HepG2 (cell line): ENCODE results near the gene KATNA1. TPM values are rescaled to one million over a fixed set of nuclear protein-coding genes. Genes with fewer than 3 reads are reported as not detected.

Source experiments
- ATAC-seq: fragments of 200-7000 bp; cut with Tn5 transposase; 3 replicates; pipeline ENCODE4 v1.9.1; 2020; ENCODE audit warnings: mild to moderate bottlenecking, moderate library complexity
- BruUV-seq: library from RNA; stranded (reverse); fragments of 400-500 nt; replicated peaks from 2 replicates; lab custom pipeline; 2021; lab: Mats Ljungman, UMichigan
- CTCF ChIA-PET: fragments of 300-600 bp; formaldehyde crosslinking; extraction: SDS; loops from one replicate; lab custom pipeline; 2021; ENCODE audit warnings: low total read pairs, inconsistent platforms, low intra/inter-chr PET ratio; lab: Yijun Ruan, JAX
- POLR2A ChIA-PET: fragments of 350-600 bp; sonication (Branson Sonifier 250); formaldehyde crosslinking; loops from one replicate; lab custom pipeline; 2020; ENCODE audit warnings: antibody characterized with exemption, inconsistent platforms; lab: Yijun Ruan, JAX
- DNase-seq: peaks from one replicate; pipeline ENCODE4 v3.0.0-alpha.2; 2015; ENCODE audit warnings: low spot score
- FAIRE-seq: peaks from 3 replicates; lab custom pipeline; 2011; peaks lifted over from hg19 to GRCh38; lab: Jason Lieb, UNC
- H2AFZ ChIP-seq: one replicate; pipeline ENCODE4 v1.6.1; 2011; ENCODE audit warnings: low read length, inconsistent platforms
- H3K27ac ChIP-seq: fragments of 300-600 bp; 3 replicates; pipeline ENCODE4 v1.8.0; 2011; ENCODE audit warnings: mixed run types, mild to moderate bottlenecking, mixed read lengths, low read length, inconsistent platforms; ENCODE audit not compliant: insufficient read depth; ENCODE audit errors: extremely low read length
- H3K27me3 ChIP-seq, 2 experiments: fragments of 200-600 bp in 1 of 2; 2 replicates in 1 of 2; 3 replicates in 1 of 2; pipeline versions ENCODE4 v1.6.0 to v1.8.0; 2011; ENCODE audit warnings: low read length in 2 of 2, mild to moderate bottlenecking in 2 of 2, moderate library complexity in 2 of 2, inconsistent platforms in 1 of 2; ENCODE audit not compliant: insufficient read depth in 2 of 2, control insufficient read depth in 1 of 2
- H3K36me3 ChIP-seq, 2 experiments: fragments of 200-600 bp in 1 of 2; replicated peaks in 1 of 2; 2 replicates in 1 of 2; 3 replicates in 1 of 2; pipeline versions ENCODE4 v1.5.1 to v1.8.0; 2011; ENCODE audit warnings: low read length in 2 of 2, inconsistent platforms in 1 of 2; ENCODE audit not compliant: insufficient read depth in 2 of 2, control insufficient read depth in 1 of 2
- H3K4me1 ChIP-seq: 2 replicates; pipeline ENCODE4 v1.5.1; 2012; ENCODE audit warnings: low read length, inconsistent platforms; ENCODE audit not compliant: insufficient read depth
- H3K4me2 ChIP-seq: 2 replicates; pipeline ENCODE4 v1.6.0; 2011; ENCODE audit warnings: low read depth, low read length, inconsistent platforms
- H3K4me3 ChIP-seq, 3 experiments: fragments of 200-600 bp in 1 of 3; sonication (generic), shearing (Covaris generic) in 1 of 3; replicated peaks in 1 of 3; 2 replicates each; pipeline ENCODE4 v1.5.1; 2011 to 2016; ENCODE audit warnings: low read length in 3 of 3, inconsistent platforms in 2 of 3, low read depth in 2 of 3, mild to moderate bottlenecking in 2 of 3, control low read depth in 1 of 3, mixed read lengths in 1 of 3; ENCODE audit not compliant: insufficient read depth in 1 of 3
- H3K79me2 ChIP-seq: one replicate; pipeline ENCODE4 v1.6.1; 2011; ENCODE audit warnings: low read length, inconsistent platforms; ENCODE audit not compliant: insufficient read depth
- H3K9ac ChIP-seq: 2 replicates; pipeline ENCODE4 v1.6.0; 2011; ENCODE audit warnings: mild to moderate bottlenecking, low read depth, low read length, inconsistent platforms; ENCODE audit not compliant: insufficient read depth
- H3K9me3 ChIP-seq: 2 replicates; pipeline ENCODE4 v1.5.1; 2012; ENCODE audit warnings: mild to moderate bottlenecking, low read length
- H4K20me1 ChIP-seq: 2 replicates; pipeline ENCODE4 v1.6.0; 2011; ENCODE audit warnings: inconsistent platforms, mild to moderate bottlenecking, low read length, moderate library complexity; ENCODE audit not compliant: insufficient read depth
- ASH2L ChIP-seq: fragments of 300-600, 200-600 bp; sonication (generic); IDR thresholded peaks from 2 replicates; pipeline ENCODE4 v1.7.0; 2017; ENCODE audit warnings: low read depth, mild to moderate bottlenecking, moderate library complexity, mixed read lengths, low read length; ENCODE audit not compliant: insufficient read length
- ELF3 ChIP-seq: IDR thresholded peaks from 2 replicates; pipeline ENCODE4 v1.6.1; 2016; ENCODE audit warnings: missing genetic modification reagents, missing compliant biosample characterization
- FOSL2 ChIP-seq: sonication (generic); formaldehyde crosslinking; IDR thresholded peaks from 2 replicates; pipeline ENCODE4 v1.4.0; 2020; ENCODE audit warnings: missing genetic modification reagents
- GABPB1 ChIP-seq: IDR thresholded peaks from 2 replicates; pipeline ENCODE4 v1.6.1; 2016; ENCODE audit warnings: mild to moderate bottlenecking, missing genetic modification reagents, moderate library complexity, missing compliant biosample characterization
- GLI4 ChIP-seq: sonication (generic); formaldehyde crosslinking; IDR thresholded peaks from 2 replicates; pipeline ENCODE4 v1.5.1; 2020; ENCODE audit warnings: missing genetic modification reagents, mild to moderate bottlenecking, moderate library complexity, borderline replicate concordance
- IKZF4 ChIP-seq: sonication (generic); formaldehyde crosslinking; IDR thresholded peaks from 2 replicates; pipeline ENCODE4 v1.5.1; 2020; ENCODE audit warnings: borderline replicate concordance, mild to moderate bottlenecking, low read depth, missing genetic modification reagents; ENCODE audit errors: not compliant biosample characterization
- KLF16 ChIP-seq, 2 experiments: sonication (generic) in 1 of 2; formaldehyde crosslinking in 1 of 2; IDR thresholded peaks; 2 replicates each; pipeline versions ENCODE4 v1.6.1 to v1.8.0; 2016 to 2023; ENCODE audit warnings: missing genetic modification reagents in 2 of 2, missing compliant biosample characterization in 1 of 2
- MLX ChIP-seq: IDR thresholded peaks from 2 replicates; pipeline ENCODE4 v1.6.1; 2016
- SMC3 ChIP-seq: IDR thresholded peaks from 2 replicates; pipeline ENCODE4 v1.6.1; 2011; ENCODE audit warnings: low read length, improper control_type of control experiment
- ZBTB38 ChIP-seq: sonication (generic); formaldehyde crosslinking; IDR thresholded peaks from 2 replicates; pipeline ENCODE4 v1.5.1; 2020; ENCODE audit warnings: mild to moderate bottlenecking, missing genetic modification reagents
- ZNF280D ChIP-seq: sonication (generic); formaldehyde crosslinking; IDR thresholded peaks from 2 replicates; pipeline ENCODE4 v1.5.1; 2020; ENCODE audit warnings: mild to moderate bottlenecking, missing genetic modification reagents
- ZNF317 ChIP-seq: sonication (generic); formaldehyde crosslinking; IDR thresholded peaks from 2 replicates; pipeline ENCODE4 v1.5.0; 2020; ENCODE audit warnings: mild to moderate bottlenecking, missing genetic modification reagents
- ZNF567 ChIP-seq: sonication (generic); formaldehyde crosslinking; IDR thresholded peaks from 2 replicates; pipeline ENCODE4 v1.8.1; 2023; ENCODE audit warnings: mild to moderate bottlenecking, missing genetic modification reagents, borderline replicate concordance
- ZNF629 ChIP-seq: sonication (generic); formaldehyde crosslinking; conservative IDR thresholded peaks from 2 replicates; pipeline ENCODE4 v1.5.0; 2020; ENCODE audit warnings: missing genetic modification reagents
- WGBS: methylation state at CpG from one replicate; pipeline ENCODE4 v1.1.6; 2017; ENCODE audit warnings: low lambda C conversion rate; 5-methylcytosine and 5-hydroxymethylcytosine counted together
- in situ Hi-C: cut with HindIII; loops from 2 replicates; pipeline ENCODE4 v1.10.0; 2017; ENCODE audit warnings: low pct_unique_long_range_greater_than_20kb; ENCODE audit not compliant: extremely low pct_ligation_motif_present
- intact Hi-C: fragments of 100-400 bp; cut with micrococcal nuclease; formaldehyde crosslinking; loops from one replicate; pipeline ENCODE4 v1.10.0; 2022; ENCODE audit not compliant: unreplicated experiment
- polyA plus RNA-seq, 8 experiments: library from polyadenylated mRNA; depleted of rRNA in 3 of 8; stranded (reverse) in 7 of 8; unstranded in 1 of 8; fragments of >200 nt; fragmentation: Illumina TruSeq in 4 of 8; extraction: Trizol in 4 of 8; gene quantifications; 2 replicates each; pipeline versions ENCODE4 v1.2.1 to v1.2.3, GENCODE V29; 2011 to 2016; ENCODE audit warnings: low read depth in 4 of 8, missing spikeins in 1 of 8, mixed read lengths in 1 of 8; ENCODE audit not compliant: insufficient read depth in 1 of 8
- total RNA-seq, 5 experiments: library from RNA; depleted of rRNA; stranded (reverse); fragments of >200 nt; fragmentation: Illumina TruSeq; extraction: Trizol; gene quantifications; 2 replicates each; pipeline ENCODE4 v1.2.3, GENCODE V29; 2016; ENCODE audit warnings: low read depth in 1 of 5

Gene KATNA1
- total and polyA plus RNA-seq, 2 of the 13 experiments (the other 11 are each of a cell fraction or from before 2014, with no cell fraction given): 14.8 to 25.3 TPM

- ChIA-PET CTCF (no interaction called here), POLR2A (no interaction called here)
- in situ Hi-C loops (no loop called here), intact Hi-C loops (no loop called here)
- no peak overlapping the region for H3K4me2 ChIP-seq
- no peaks in the 10 kb centered on the region for H3K9me3 ChIP-seq
- no peak overlapping the region for H2AFZ ChIP-seq
- BruUV-seq: no TSS peak
- FAIRE-seq: no peak
- no peak for ATAC-seq
- no peak for TF ChIP-seq ASH2L
- TF ChIP-seq ZNF629 (CRISPR knock-in tag): peak; percentile 61
- no peak for TF ChIP-seq ZBTB38 (CRISPR knock-in tag)
- TF ChIP-seq ZNF317 (CRISPR knock-in tag): no peak
- no peak for TF ChIP-seq FOSL2 (CRISPR knock-in tag)
- TF ChIP-seq KLF16 (CRISPR knock-in tag; IDR thresholded peaks at IDR 0.05): no peak
- no peak for TF ChIP-seq ELF3
- no peak for TF ChIP-seq GLI4 (CRISPR knock-in tag)
- H3K36me3 ChIP-seq: peaks cover 5 to 49% of the 10 kb centered on the region in 2 experiments
- H3K4me1 ChIP-seq: no peaks in the 10 kb centered on the region
- H3K4me3 ChIP-seq: no peak overlapping the region
- no peaks in the 10 kb centered on the region for H3K79me2 ChIP-seq
- H4K20me1 ChIP-seq: no peaks in the 10 kb centered on the region
- H3K27ac ChIP-seq: no peak overlapping the region
- 95% methylated on average over 5 of the region's 5 CpGs for WGBS
- no peak for DNase-seq
- H3K27me3 ChIP-seq: no peaks in the 10 kb centered on the region
- no peak overlapping the region for H3K9ac ChIP-seq
These were observed 67.2 kb downstream of the KATNA1 start for GRCh38 chr6:149581349-149581748.

- H3K27ac ChIP-seq: no peak overlapping the region
- no peak overlapping the region for H2AFZ ChIP-seq
- no peak for DNase-seq
- no peaks in the 10 kb centered on the region for H3K4me1 ChIP-seq
- CTCF ChIA-PET: no interaction called here
- no peak for TF ChIP-seq ZNF280D (CRISPR knock-in tag)
- TF ChIP-seq MLX (CRISPR knock-in tag): no peak
- TF ChIP-seq SMC3: no peak
- TF ChIP-seq IKZF4 (CRISPR knock-in tag): no peak
- TF ChIP-seq ZNF567 (CRISPR knock-in tag): no peak
- TF ChIP-seq GABPB1 (CRISPR knock-in tag): no peak
- TF ChIP-seq, all 625 proteins: peak for 0
- WGBS: 97% methylated on average over 5 of the region's 5 CpGs
- POLR2A ChIA-PET: no interaction called here
- Histone ChIP-seq H3K4me3 (no peak overlapping the region), H4K20me1 (no peaks in the 10 kb centered on the region), H3K4me2 (no peak overlapping the region), H3K79me2 (no peaks in the 10 kb centered on the region), H3K27me3 (no peaks in the 10 kb centered on the region), H3K9ac (no peak overlapping the region), H3K36me3 (peaks cover 5 to 44% of the 10 kb centered on the region in 2 experiments), H3K9me3 (no peaks in the 10 kb centered on the region)
- intact Hi-C loops (no loop called here), in situ Hi-C loops (no loop called here)
- no peak for FAIRE-seq
- no peak for ATAC-seq
- BruUV-seq: no TSS peak
These were observed 67.6 kb downstream of the KATNA1 start for GRCh38 chr6:149580880-149581279.
